Measurements from ENCODE around the gene FMNL2.

- TF ChIP-seq CTCF (IDR thresholded peaks at IDR 0.05), result no peak
- TF ChIP-seq, protein P1, sequence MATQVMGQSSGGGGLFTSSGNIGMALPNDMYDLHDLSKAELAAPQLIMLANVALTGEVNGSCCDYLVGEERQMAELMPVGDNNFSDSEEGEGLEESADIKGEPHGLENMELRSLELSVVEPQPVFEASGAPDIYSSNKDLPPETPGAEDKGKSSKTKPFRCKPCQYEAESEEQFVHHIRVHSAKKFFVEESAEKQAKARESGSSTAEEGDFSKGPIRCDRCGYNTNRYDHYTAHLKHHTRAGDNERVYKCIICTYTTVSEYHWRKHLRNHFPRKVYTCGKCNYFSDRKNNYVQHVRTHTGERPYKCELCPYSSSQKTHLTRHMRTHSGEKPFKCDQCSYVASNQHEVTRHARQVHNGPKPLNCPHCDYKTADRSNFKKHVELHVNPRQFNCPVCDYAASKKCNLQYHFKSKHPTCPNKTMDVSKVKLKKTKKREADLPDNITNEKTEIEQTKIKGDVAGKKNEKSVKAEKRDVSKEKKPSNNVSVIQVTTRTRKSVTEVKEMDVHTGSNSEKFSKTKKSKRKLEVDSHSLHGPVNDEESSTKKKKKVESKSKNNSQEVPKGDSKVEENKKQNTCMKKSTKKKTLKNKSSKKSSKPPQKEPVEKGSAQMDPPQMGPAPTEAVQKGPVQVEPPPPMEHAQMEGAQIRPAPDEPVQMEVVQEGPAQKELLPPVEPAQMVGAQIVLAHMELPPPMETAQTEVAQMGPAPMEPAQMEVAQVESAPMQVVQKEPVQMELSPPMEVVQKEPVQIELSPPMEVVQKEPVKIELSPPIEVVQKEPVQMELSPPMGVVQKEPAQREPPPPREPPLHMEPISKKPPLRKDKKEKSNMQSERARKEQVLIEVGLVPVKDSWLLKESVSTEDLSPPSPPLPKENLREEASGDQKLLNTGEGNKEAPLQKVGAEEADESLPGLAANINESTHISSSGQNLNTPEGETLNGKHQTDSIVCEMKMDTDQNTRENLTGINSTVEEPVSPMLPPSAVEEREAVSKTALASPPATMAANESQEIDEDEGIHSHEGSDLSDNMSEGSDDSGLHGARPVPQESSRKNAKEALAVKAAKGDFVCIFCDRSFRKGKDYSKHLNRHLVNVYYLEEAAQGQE (IDR thresholded peaks at IDR 0.05; ENCODE audit: insufficient read depth in 1 of 2, low read depth in 2 of 2, low read length in 1 of 2), result no peak
Observed at GRCh38 chr2:152480821-152481399, 145.9 kb downstream of the FMNL2 start.

All from Panc1 (cell line).